NCI-H2196 treated with DMSO at 0.1 percent for 48 hours (cell line): ENCODE data around the gene RADIL.
"Not testable (repeated sequence)": the region's sequence is repeated elsewhere in the genome, so short reads cannot be mapped to it uniquely, and the experiment has no call there.

ENCODE experiments used
- DNase-seq: peaks from one replicate; lab custom pipeline; 2025; ENCODE audit not compliant: unreplicated experiment; lab: John Stamatoyannopoulos, UW

RADIL gene

GRCh38 chr7:4797858-4798705, 85.4 kb downstream of the RADIL start:
- DNase-seq: no peak

- no peak for DNase-seq
These were observed 87.1 kb downstream of the RADIL start for GRCh38 chr7:4796453-4796852.

GRCh38 chr7:4794591-4795350, 88.7 kb downstream of the RADIL start:
- DNase-seq: no peak

GRCh38 chr7:4794171-4794570, 89.3 kb downstream of the RADIL start:
- DNase-seq: not testable (repeated sequence)

- DNase-seq: not testable (repeated sequence)
These were observed 90.0 kb downstream of the RADIL start for GRCh38 chr7:4793385-4793993.

GRCh38 chr7:4792537-4793126, 90.9 kb downstream of the RADIL start:
- no peak for DNase-seq

GRCh38 chr7:4791738-4792536, 91.6 kb downstream of the RADIL start:
- no peak for DNase-seq

GRCh38 chr7:4791101-4791737, 92.3 kb downstream of the RADIL start:
- DNase-seq: no peak

- no peak for DNase-seq
These were observed 93.0 kb downstream of the RADIL start for GRCh38 chr7:4790516-4790991.

- DNase-seq: no peak
These were observed 93.4 kb downstream of the RADIL start for GRCh38 chr7:4790078-4790465.

- no peak for DNase-seq
These were observed 94.1 kb downstream of the RADIL start for GRCh38 chr7:4789194-4790077.

- no peak for DNase-seq
These were observed 94.8 kb downstream of the RADIL start for GRCh38 chr7:4788627-4789189.

- DNase-seq: no peak
These were observed 95.4 kb downstream of the RADIL start for GRCh38 chr7:4787947-4788626.

GRCh38 chr7:4787541-4787940, 96.0 kb downstream of the RADIL start:
- no peak for DNase-seq

GRCh38 chr7:4786015-4786414, 97.5 kb downstream of the RADIL start:
- DNase-seq: no peak

- DNase-seq: no peak
These were observed 98.1 kb downstream of the RADIL start for GRCh38 chr7:4785371-4785770.

GRCh38 chr7:4784799-4785198, 98.7 kb downstream of the RADIL start:
- DNase-seq: no peak

- DNase-seq: no peak
These were observed 99.7 kb downstream of the RADIL start for GRCh38 chr7:4783762-4784351.
